MG63 (cell line): ENCODE measurements around the gene ARFGAP1. TPM values are rescaled to one million over a fixed set of nuclear protein-coding genes. Genes with fewer than 3 reads are reported as not detected.
A peak's percentile ranks its signal among the peaks of the same experiment; 100 is the strongest.

Source experiments
- DNase-seq: peaks from one replicate; pipeline ENCODE4 v3.0.0-alpha.2; 2020
- H3K27me3 ChIP-seq: fragments of 250-450 bp; sonication (Bioruptor Pico); 2 replicates; pipeline ENCODE4 v1.5.1; 2020; ENCODE audit warnings: mild to moderate bottlenecking, moderate library complexity
- H3K36me3 ChIP-seq: fragments of 250-450 bp; sonication (Bioruptor Pico); 2 replicates; pipeline ENCODE4 v1.5.1; 2020; ENCODE audit warnings: mild to moderate bottlenecking, moderate library complexity
- H3K4me3 ChIP-seq: fragments of 250-450 bp; sonication (Bioruptor Pico); 2 replicates; pipeline ENCODE4 v1.5.1; 2020; ENCODE audit warnings: mild to moderate bottlenecking, moderate library complexity
- H3K9me3 ChIP-seq: fragments of 250-450 bp; sonication (Bioruptor Pico); 2 replicates; pipeline ENCODE4 v1.5.1; 2020; ENCODE audit warnings: mild to moderate bottlenecking, moderate library complexity
- total RNA-seq: library from RNA; depleted of rRNA; stranded (reverse); fragments of >200 nt; shearing (Covaris generic); gene quantifications from 2 replicates; pipeline ENCODE4 v1.2.3, GENCODE V29; 2014; ENCODE audit warnings: low replicate concordance; rRNA removed

ARFGAP1 gene
- total RNA-seq: 67.2 and 83.8 TPM in 2 replicates

GRCh38 chr20:63272105-63273058 is at the start of gene ARFGAP1:
Gene ARFGAP1, plus strand, starts transcription at chr20:63272813. Its CDS starts 2,768 bp downstream, at chr20:63275581.
- H3K4me3 ChIP-seq: peak within 1 kb of the TSS; percentile 86
- no peaks in the 10 kb centered on the region for H3K9me3 ChIP-seq
- H3K27me3 ChIP-seq: no peaks in the 10 kb centered on the region
- DNase-seq: peak; percentile 92
- H3K36me3 ChIP-seq: peaks cover 34% of the 10 kb centered on the region

GRCh38 chr20:63223121-63223825 is 49.3 kb upstream of the ARFGAP1 start:
- no peak for DNase-seq
- Histone ChIP-seq H3K4me3 (no peak overlapping the region), H3K27me3 (no peaks in the 10 kb centered on the region; the same call in 1 of the 2 replicates), H3K36me3 (no peaks in the 10 kb centered on the region), H3K9me3 (no peaks in the 10 kb centered on the region)

GRCh38 chr20:63223826-63224207 is 48.8 kb upstream of the ARFGAP1 start:
- no peaks in the 10 kb centered on the region for H3K9me3 ChIP-seq
- no peaks in the 10 kb centered on the region for H3K36me3 ChIP-seq
- H3K27me3 ChIP-seq: no peaks in the 10 kb centered on the region; the same call in 1 of the 2 replicates
- no peak for DNase-seq
- H3K4me3 ChIP-seq: no peak overlapping the region

- H3K27me3 ChIP-seq: no peaks in the 10 kb centered on the region; the same call in 1 of the 2 replicates
- H3K36me3 ChIP-seq: no peaks in the 10 kb centered on the region
- no peak overlapping the region for H3K4me3 ChIP-seq
- H3K9me3 ChIP-seq: no peaks in the 10 kb centered on the region
- no peak for DNase-seq
These were observed 48.1 kb upstream of the ARFGAP1 start for GRCh38 chr20:63224412-63225081.

GRCh38 chr20:63225082-63225454 is 47.5 kb upstream of the ARFGAP1 start:
- Histone ChIP-seq H3K4me3 (no peak overlapping the region), H3K27me3 (no peaks in the 10 kb centered on the region; the same call in 1 of the 2 replicates), H3K36me3 (no peaks in the 10 kb centered on the region), H3K9me3 (no peaks in the 10 kb centered on the region)
- DNase-seq: no peak

GRCh38 chr20:63226042-63226943 is 46.3 kb upstream of the ARFGAP1 start:
- no peaks in the 10 kb centered on the region for H3K27me3 ChIP-seq
- no peaks in the 10 kb centered on the region for H3K9me3 ChIP-seq
- H3K36me3 ChIP-seq: no peaks in the 10 kb centered on the region
- no peak overlapping the region for H3K4me3 ChIP-seq
- DNase-seq: no peak

- no peak for DNase-seq
- no peak overlapping the region for H3K4me3 ChIP-seq
- no peaks in the 10 kb centered on the region for H3K27me3 ChIP-seq
- H3K9me3 ChIP-seq: no peaks in the 10 kb centered on the region
- H3K36me3 ChIP-seq: no peaks in the 10 kb centered on the region
These were observed 45.4 kb upstream of the ARFGAP1 start for GRCh38 chr20:63227260-63227659.

GRCh38 chr20:63228806-63229205 is 43.8 kb upstream of the ARFGAP1 start:
- DNase-seq: no peak
- Histone ChIP-seq H3K4me3 (no peak overlapping the region), H3K27me3 (no peaks in the 10 kb centered on the region), H3K36me3 (no peaks in the 10 kb centered on the region), H3K9me3 (no peaks in the 10 kb centered on the region)

- Histone ChIP-seq H3K36me3 (no peaks in the 10 kb centered on the region), H3K4me3 (no peak overlapping the region), H3K27me3 (no peaks in the 10 kb centered on the region), H3K9me3 (no peaks in the 10 kb centered on the region)
- DNase-seq: no peak
These were observed 41.8 kb upstream of the ARFGAP1 start for GRCh38 chr20:63230800-63231268.

- peak; percentile 86 for DNase-seq
- Histone ChIP-seq H3K9me3 (no peaks in the 10 kb centered on the region), H3K27me3 (no peaks in the 10 kb centered on the region), H3K36me3 (no peaks in the 10 kb centered on the region), H3K4me3 (no peak overlapping the region)
These were observed 40.2 kb upstream of the ARFGAP1 start for GRCh38 chr20:63232235-63233060.

GRCh38 chr20:63233061-63233344 is 39.6 kb upstream of the ARFGAP1 start:
- Histone ChIP-seq H3K9me3 (no peaks in the 10 kb centered on the region), H3K4me3 (no peak overlapping the region), H3K27me3 (no peaks in the 10 kb centered on the region), H3K36me3 (no peaks in the 10 kb centered on the region)
- DNase-seq: no peak

- no peaks in the 10 kb centered on the region for H3K36me3 ChIP-seq
- H3K9me3 ChIP-seq: no peaks in the 10 kb centered on the region
- H3K27me3 ChIP-seq: no peaks in the 10 kb centered on the region
- H3K4me3 ChIP-seq: no peak overlapping the region
- DNase-seq: no peak
These were observed 38.7 kb upstream of the ARFGAP1 start for GRCh38 chr20:63233924-63234323.

GRCh38 chr20:63234693-63235398 is 37.8 kb upstream of the ARFGAP1 start:
- Histone ChIP-seq H3K4me3 (no peak overlapping the region), H3K36me3 (no peaks in the 10 kb centered on the region), H3K27me3 (no peaks in the 10 kb centered on the region), H3K9me3 (no peaks in the 10 kb centered on the region)
- no peak for DNase-seq

- no peaks in the 10 kb centered on the region for H3K9me3 ChIP-seq
- no peak within 1 kb of the TSS for H3K4me3 ChIP-seq
- H3K27me3 ChIP-seq: no peaks in the 10 kb centered on the region
- H3K36me3 ChIP-seq: no peaks in the 10 kb centered on the region
- DNase-seq: no peak
These were observed 37.1 kb upstream of the ARFGAP1 start, which contains the start of gene BIRC7 for GRCh38 chr20:63235399-63235983. Gene BIRC7, plus strand, starts transcription at chr20:63235905. Its CDS starts 192 bp downstream, at chr20:63236097.
